Endothelial cell of umbilical vein (primary cell): Measurements from ENCODE around the gene ZNF672. TPM values are rescaled to one million over a fixed set of nuclear protein-coding genes. Genes with fewer than 3 reads are reported as not detected.

Experiments used
- BruUV-seq: library from RNA; stranded (reverse); fragments of 400-500 nt; replicated peaks from 2 replicates; lab custom pipeline; 2021; lab: Mats Ljungman, UMichigan
- CTCF ChIA-PET: fragments of 300-600, 350-600 bp; sonication (Branson Sonifier 250); formaldehyde crosslinking; loops from one replicate; lab custom pipeline; 2021; ENCODE audit warnings: antibody characterized with exemption, inconsistent platforms; lab: Charles Lee
- POLR2A ChIA-PET: fragments of 300-600, 350-600 bp; sonication (Branson Sonifier 250); formaldehyde crosslinking; loops from one replicate; lab custom pipeline; 2021; ENCODE audit warnings: antibody characterized with exemption, inconsistent platforms; lab: Charles Lee
- DNase-seq: peaks from one replicate; pipeline ENCODE4 v3.0.0-alpha.2; 2011; ENCODE audit warnings: low read depth, low spot score
- FAIRE-seq: peaks from 2 replicates; lab custom pipeline; 2011; peaks lifted over from hg19 to GRCh38; lab: Jason Lieb, UNC
- H2AFZ ChIP-seq: 2 replicates; pipeline ENCODE4 v1.6.0; 2012; ENCODE audit warnings: low read depth, low read length, control low read depth, inconsistent platforms
- H3K27ac ChIP-seq: 2 replicates; pipeline ENCODE4 v1.5.1; 2011; ENCODE audit warnings: low read depth, mild to moderate bottlenecking, control low read depth, low read length, moderate library complexity; ENCODE audit not compliant: insufficient read depth
- H3K27me3 ChIP-seq, 2 experiments: 2 replicates each; pipeline versions ENCODE4 v1.6.0 to v1.6.1; 2011; ENCODE audit warnings: low read length in 2 of 2, mixed read lengths in 1 of 2; ENCODE audit not compliant: control insufficient read depth in 2 of 2, insufficient read depth in 2 of 2
- H3K36me3 ChIP-seq, 2 experiments: 2 replicates in 1 of 2; 3 replicates in 1 of 2; pipeline ENCODE4 v1.5.1; 2011; ENCODE audit warnings: low read length in 2 of 2, mild to moderate bottlenecking in 1 of 2, moderate library complexity in 1 of 2; ENCODE audit not compliant: control insufficient read depth in 2 of 2, insufficient read depth in 2 of 2; ENCODE audit errors: extremely low read depth in 1 of 2
- H3K4me1 ChIP-seq: 3 replicates; pipeline ENCODE4 v1.5.1; 2011; ENCODE audit warnings: mild to moderate bottlenecking, low read length; ENCODE audit not compliant: control insufficient read depth, insufficient read depth; ENCODE audit errors: extremely low read depth
- H3K4me2 ChIP-seq: 2 replicates; pipeline ENCODE4 v1.6.1; 2011; ENCODE audit warnings: low read length, control low read depth, mixed read lengths; ENCODE audit not compliant: insufficient read depth
- H3K4me3 ChIP-seq, 3 experiments: fragments of 200-600 bp in 1 of 3; sonication (generic), shearing (Covaris generic) in 1 of 3; replicated peaks in 1 of 3; 2 replicates each; pipeline ENCODE4 v1.5.1; 2011 to 2016; ENCODE audit warnings: control low read depth in 3 of 3, low read length in 3 of 3, mild to moderate bottlenecking in 2 of 3, inconsistent platforms in 1 of 3, low read depth in 1 of 3, moderate library complexity in 1 of 3; ENCODE audit not compliant: insufficient read depth in 1 of 3
- H3K79me2 ChIP-seq: 2 replicates; pipeline ENCODE4 v1.6.0; 2012; ENCODE audit warnings: low read length, inconsistent platforms; ENCODE audit not compliant: control insufficient read depth, insufficient read depth
- H3K9ac ChIP-seq: replicated peaks from 2 replicates; pipeline ENCODE3; 2011; ENCODE audit warnings: low read length, control low read depth; ENCODE audit not compliant: insufficient read depth; ENCODE audit errors: extremely low read depth
- H3K9me1 ChIP-seq: replicated peaks from 3 replicates; pipeline ENCODE4 v1.6.0; 2011; ENCODE audit warnings: mild to moderate bottlenecking, low read length; ENCODE audit not compliant: control insufficient read depth, insufficient read depth; ENCODE audit errors: extremely low read depth
- H3K9me3 ChIP-seq: replicated peaks from 2 replicates; pipeline ENCODE4 v1.5.1; 2012; ENCODE audit warnings: low read length, inconsistent platforms; ENCODE audit not compliant: control insufficient read depth, insufficient read depth
- H4K20me1 ChIP-seq: replicated peaks from 2 replicates; pipeline ENCODE3; 2011; ENCODE audit warnings: mild to moderate bottlenecking, low read length; ENCODE audit not compliant: control insufficient read depth, insufficient read depth; ENCODE audit errors: extremely low read depth
- CTCF ChIP-seq, 2 donors: IDR thresholded peaks; 1 replicate in 1 of 2; 2 replicates in 1 of 2; pipeline ENCODE4 v1.5.1; 2011; ENCODE audit warnings: low read length in 2 of 2, mild to moderate bottlenecking in 2 of 2, moderate library complexity in 2 of 2, control low read depth in 1 of 2, inconsistent platforms in 1 of 2, low read depth in 1 of 2; ENCODE audit not compliant: insufficient read depth in 1 of 2; ENCODE audit errors: extremely low read depth in 1 of 2
- EZH2 ChIP-seq: IDR thresholded peaks from 2 replicates; pipeline ENCODE4 v1.6.1; 2012; ENCODE audit warnings: borderline replicate concordance, low read depth, mild to moderate bottlenecking, moderate library complexity, low read length, inconsistent platforms; ENCODE audit not compliant: severe bottlenecking
- FOS ChIP-seq: IDR thresholded peaks from 2 replicates; pipeline ENCODE4 v1.6.1; 2011; ENCODE audit warnings: mild to moderate bottlenecking, low read length, moderate library complexity, borderline replicate concordance; ENCODE audit not compliant: insufficient read depth
- GATA2 ChIP-seq: IDR thresholded peaks from 2 replicates; pipeline ENCODE4 v1.7.0; 2011; ENCODE audit warnings: low read depth, mild to moderate bottlenecking, moderate library complexity, mixed read lengths, low read length; ENCODE audit not compliant: insufficient read length, insufficient read depth
- JUN ChIP-seq: IDR thresholded peaks from 2 replicates; pipeline ENCODE4 v1.6.1; 2011; ENCODE audit warnings: borderline replicate concordance, low read depth; ENCODE audit not compliant: insufficient read length, insufficient read depth
- MAX ChIP-seq: IDR thresholded peaks from 2 replicates; pipeline ENCODE4 v1.6.1; 2011; ENCODE audit not compliant: insufficient read depth, insufficient read length
- MYC ChIP-seq: IDR thresholded peaks from one replicate; pipeline ENCODE4 v1.6.1; 2011; ENCODE audit warnings: mild to moderate bottlenecking, low read depth, low read length
- POLR2A ChIP-seq: IDR thresholded peaks from 2 replicates; pipeline ENCODE4 v1.6.1; 2012; ENCODE audit warnings: low read depth, mild to moderate bottlenecking, control low read depth, low read length
- POLR2AphosphoS5 ChIP-seq: IDR thresholded peaks from 2 replicates; pipeline ENCODE4 v1.6.1; 2012; ENCODE audit warnings: low read depth, mild to moderate bottlenecking, control low read depth, low read length, moderate library complexity; ENCODE audit not compliant: insufficient read depth
- dilution Hi-C: fragments of 300-500 bp; cut with MboI; formaldehyde crosslinking; loops from one replicate; pipeline ENCODE4 v1.15.0; 2019; ENCODE audit warnings: low sequenced_read_pairs; ENCODE audit not compliant: extremely low pct_ligation_motif_present
- intact Hi-C: fragments of 100-400 bp; cut with micrococcal nuclease; formaldehyde crosslinking; loops from one replicate; pipeline ENCODE4 v1.10.0; 2022
- polyA plus RNA-seq, 4 experiments: library from polyadenylated mRNA; depleted of rRNA in 3 of 4; stranded (reverse) in 3 of 4; unstranded in 1 of 4; fragments of >200 nt; gene quantifications; 2 replicates each; pipeline versions ENCODE4 v1.2.1 to v1.2.3, GENCODE V29; 2011 to 2012; ENCODE audit warnings: missing spikeins in 1 of 4
- total RNA-seq: library from RNA; stranded (reverse); gene quantifications from 2 replicates; pipeline ENCODE4 v1.2.3, GENCODE V29; 2021

Gene ZNF672
- total and polyA plus RNA-seq, 2 donors (not counting 3 experiments of a cell fraction or from before 2014, with no cell fraction given): 20.1 to 29.6 TPM

GRCh38 chr1:248824701-248825100 lies 13.3 kb upstream of the ZNF672 start:
- H3K4me2 ChIP-seq: peak overlapping the region; percentile 18
- H3K4me3 ChIP-seq: no peak overlapping the region
- peaks cover 47% of the 10 kb centered on the region for H3K4me1 ChIP-seq
- ChIA-PET POLR2A (no interaction called here), CTCF (interaction anchor here (2.0 kb wide), 1 partner anchor 34 kb away, joined by 10 read pairs; the partner anchor contains the start of gene ZNF692)
- dilution Hi-C loops (no loop called here), intact Hi-C loops (no loop called here)
- no peak for DNase-seq
- peaks cover 4 to 13% of the 10 kb centered on the region in 2 experiments for H3K36me3 ChIP-seq
- BruUV-seq: no TSS peak
- H3K27me3 ChIP-seq: no peaks in the 10 kb centered on the region
- H3K9me1 ChIP-seq: no peaks in the 10 kb centered on the region
- H3K9ac ChIP-seq: no peak overlapping the region
- H4K20me1 ChIP-seq: no peaks in the 10 kb centered on the region
- TF ChIP-seq POLR2A: no peak
- TF ChIP-seq CTCF (IDR thresholded peaks at IDR 0.05; ENCODE audit: extremely low read depth in 1 of 2, insufficient read depth in 1 of 2, low read depth in 1 of 2, low read length in 2 of 2): no peak
- TF ChIP-seq EZH2: no peak
- H3K9me3 ChIP-seq: no peaks in the 10 kb centered on the region
- peak overlapping the region; percentile 89 for H3K27ac ChIP-seq
- no peak for FAIRE-seq
- H3K79me2 ChIP-seq: peaks cover 52% of the 10 kb centered on the region
- H2AFZ ChIP-seq: no peak overlapping the region

GRCh38 chr1:248825136-248825535 lies 12.9 kb upstream of the ZNF672 start:
- FAIRE-seq: no peak
- dilution Hi-C loops (no loop called here), intact Hi-C loops (no loop called here)
- Histone ChIP-seq H3K9me1 (no peaks in the 10 kb centered on the region), H4K20me1 (no peaks in the 10 kb centered on the region), H3K27me3 (no peaks in the 10 kb centered on the region), H3K4me3 (peak overlapping the region; percentile 51 to 78 (median 73)), H3K79me2 (peaks cover 49% of the 10 kb centered on the region), H3K4me2 (peak overlapping the region; percentile 18), H3K9me3 (no peaks in the 10 kb centered on the region), H3K9ac (peak overlapping the region; percentile 88), H2AFZ (peak overlapping the region; percentile 63), H3K36me3 (peaks cover 4 to 11% of the 10 kb centered on the region in 2 experiments), H3K4me1 (peaks cover 47% of the 10 kb centered on the region), H3K27ac (peak overlapping the region; percentile 89)
- TSS peak; percentile 53 for BruUV-seq
- ChIA-PET POLR2A (interaction anchor here (1.5 kb wide), 1 partner anchor 13 kb away, joined by 7 read pairs; the partner anchor contains the start of gene ZNF672), CTCF (interaction anchor here (2.0 kb wide), 1 partner anchor 34 kb away, joined by 10 read pairs; the partner anchor contains the start of gene ZNF692)
- TF ChIP-seq POLR2A (no peak), EZH2 (no peak), FOS (no peak), JUN (no peak), POLR2AphosphoS5 (no peak), GATA2 (no peak), MYC (no peak), MAX (no peak), CTCF (IDR thresholded peaks at IDR 0.05; ENCODE audit: extremely low read depth in 1 of 2, insufficient read depth in 1 of 2, low read depth in 1 of 2, low read length in 2 of 2) (no peak)
- DNase-seq: no peak
